Mammary epithelial cell (primary cell): ENCODE results near the gene GOLGA8B.
"Not testable (repeated sequence)": the region's sequence is repeated elsewhere in the genome, so short reads cannot be mapped to it uniquely, and the experiment has no call there.

Experiments
- CTCF ChIP-seq, 2 donors: IDR thresholded peaks in 1 of 2; conservative IDR thresholded peaks in 1 of 2; 2 replicates each; pipeline ENCODE4 v1.5.1; 2011 to 2012; ENCODE audit warnings: inconsistent platforms in 2 of 2, low read length in 2 of 2, mild to moderate bottlenecking in 2 of 2, control low read depth in 1 of 2, low read depth in 1 of 2; ENCODE audit not compliant: insufficient read depth in 1 of 2; ENCODE audit errors: extremely low read depth in 1 of 2
- EZH2 ChIP-seq: IDR thresholded peaks from 2 replicates; pipeline ENCODE4 v1.6.1; 2012; ENCODE audit warnings: low read length, inconsistent platforms, borderline replicate concordance

GRCh38 chr15:34550129-34550528 is 33.3 kb downstream of the GOLGA8B start:
- not testable (repeated sequence) for TF ChIP-seq CTCF (conservative IDR thresholded peaks at IDR 0.05 in 1 of 2, IDR thresholded peaks at IDR 0.05 in 1 of 2; ENCODE audit: extremely low read depth in 1 of 2, insufficient read depth in 1 of 2, low read depth in 1 of 2, low read length in 2 of 2); EZH2
